SK-N-MC (cell line): ENCODE data around the gene TNIP1.
A peak's percentile ranks its signal among the peaks of the same experiment; 100 is the strongest.

Source experiments
- DNase-seq: peaks from one replicate; pipeline ENCODE4 v3.0.0-alpha.2; 2011; ENCODE audit warnings: low read depth, low spot score
- H3K27ac ChIP-seq: fragments of 200-600 bp; sonication (generic); 2 replicates; pipeline ENCODE4 v1.5.1; 2016; ENCODE audit warnings: mixed run types
- H3K36me3 ChIP-seq: fragments of 200-600 bp; sonication (generic); 2 replicates; pipeline ENCODE4 v1.6.1; 2017; ENCODE audit warnings: antibody characterized with exemption, low read length, mixed read lengths; ENCODE audit not compliant: insufficient read depth
- H3K4me3 ChIP-seq: fragments of 200-600 bp; sonication (generic); 2 replicates; pipeline ENCODE4 v1.5.1; 2016
- H3K9ac ChIP-seq: fragments of 200-600 bp; sonication (generic); 2 replicates; pipeline ENCODE4 v1.8.0; 2017; ENCODE audit warnings: mixed run types, mixed read lengths; ENCODE audit not compliant: insufficient read length
- H3K9me3 ChIP-seq: fragments of 200-600 bp; sonication (generic); 2 replicates; pipeline ENCODE4 v1.6.1; 2017; ENCODE audit warnings: low read depth, mild to moderate bottlenecking, antibody characterized with exemption, low read length, moderate library complexity, mixed read lengths
- EZH2 ChIP-seq: fragments of 200-600 bp; sonication (generic); IDR thresholded peaks from one replicate; pipeline ENCODE4 v1.6.1; 2017; ENCODE audit warnings: antibody characterized with exemption
- FOXP2 ChIP-seq: optimal IDR thresholded peaks from 2 replicates; pipeline ENCODE3; 2011; ENCODE audit warnings: mild to moderate bottlenecking, moderate library complexity; ENCODE audit not compliant: insufficient read depth; ENCODE audit errors: extremely low read length, control extremely low read depth
- POLR2AphosphoS5 ChIP-seq: IDR thresholded peaks from 2 replicates; pipeline ENCODE4 v1.6.1; 2012; ENCODE audit warnings: mild to moderate bottlenecking, low read depth, low read length, borderline replicate concordance

TNIP1 gene, protein sequence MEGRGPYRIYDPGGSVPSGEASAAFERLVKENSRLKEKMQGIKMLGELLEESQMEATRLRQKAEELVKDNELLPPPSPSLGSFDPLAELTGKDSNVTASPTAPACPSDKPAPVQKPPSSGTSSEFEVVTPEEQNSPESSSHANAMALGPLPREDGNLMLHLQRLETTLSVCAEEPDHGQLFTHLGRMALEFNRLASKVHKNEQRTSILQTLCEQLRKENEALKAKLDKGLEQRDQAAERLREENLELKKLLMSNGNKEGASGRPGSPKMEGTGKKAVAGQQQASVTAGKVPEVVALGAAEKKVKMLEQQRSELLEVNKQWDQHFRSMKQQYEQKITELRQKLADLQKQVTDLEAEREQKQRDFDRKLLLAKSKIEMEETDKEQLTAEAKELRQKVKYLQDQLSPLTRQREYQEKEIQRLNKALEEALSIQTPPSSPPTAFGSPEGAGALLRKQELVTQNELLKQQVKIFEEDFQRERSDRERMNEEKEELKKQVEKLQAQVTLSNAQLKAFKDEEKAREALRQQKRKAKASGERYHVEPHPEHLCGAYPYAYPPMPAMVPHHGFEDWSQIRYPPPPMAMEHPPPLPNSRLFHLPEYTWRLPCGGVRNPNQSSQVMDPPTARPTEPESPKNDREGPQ

DNA sequence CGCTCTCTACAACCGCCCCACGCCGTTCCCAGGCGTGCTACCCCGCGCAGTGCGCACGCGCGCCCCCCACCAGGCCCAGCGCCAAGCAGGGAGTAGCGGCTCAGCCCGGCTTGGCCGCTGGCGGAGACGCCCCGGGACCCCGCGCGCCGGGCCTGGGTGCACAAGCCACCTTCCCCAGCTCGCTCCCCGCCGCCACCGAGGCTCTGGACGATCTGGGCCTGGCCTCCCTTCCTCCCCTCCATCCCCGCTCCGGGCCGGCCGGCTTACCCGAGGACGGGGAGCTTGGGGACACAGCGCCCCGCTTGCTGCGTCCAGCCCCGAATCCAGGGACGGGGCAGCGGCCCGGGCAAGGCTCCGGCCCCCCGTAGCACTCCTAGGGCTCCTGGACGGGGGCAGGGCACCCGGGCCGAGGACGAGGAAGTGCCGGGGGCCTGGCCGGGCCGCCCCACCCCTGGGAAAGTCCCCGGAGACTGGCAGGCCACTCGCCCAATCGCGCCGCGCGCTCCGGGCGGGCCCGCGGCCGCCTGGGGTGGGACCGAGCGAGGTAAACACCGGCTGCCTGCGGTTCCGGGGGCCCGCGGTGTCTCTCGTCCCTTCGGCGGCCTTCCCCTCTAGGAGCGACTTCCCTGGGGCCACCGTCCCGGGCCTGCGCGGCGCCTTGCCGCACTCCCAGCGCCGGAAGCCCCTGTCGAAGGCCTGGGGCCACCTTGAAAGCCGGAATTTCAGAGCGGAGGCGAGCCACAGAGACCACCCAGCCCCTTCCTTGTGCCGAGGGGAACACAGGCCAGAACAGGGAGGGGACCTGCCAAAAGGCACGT is at the start of gene TNIP1:
TSS of gene TNIP1 (minus strand) at position 422 of the 818 bp plus-strand sequence. CDS start 15,939 bp downstream, outside the sequence.
- no peak for DNase-seq
- H3K9ac ChIP-seq, result peak within 1 kb of the TSS; percentile 93
- TF ChIP-seq POLR2AphosphoS5, result peak; percentile 42
- TF ChIP-seq EZH2, result no peak
- TF ChIP-seq FOXP2, result peak; percentile 80
- peak within 1 kb of the TSS; percentile 98 for H3K4me3 ChIP-seq
- H3K36me3 ChIP-seq, result no peaks in the 10 kb centered on the region
- H3K27ac ChIP-seq, result peak within 1 kb of the TSS; percentile 91
- no peaks in the 10 kb centered on the region for H3K9me3 ChIP-seq

DNA sequence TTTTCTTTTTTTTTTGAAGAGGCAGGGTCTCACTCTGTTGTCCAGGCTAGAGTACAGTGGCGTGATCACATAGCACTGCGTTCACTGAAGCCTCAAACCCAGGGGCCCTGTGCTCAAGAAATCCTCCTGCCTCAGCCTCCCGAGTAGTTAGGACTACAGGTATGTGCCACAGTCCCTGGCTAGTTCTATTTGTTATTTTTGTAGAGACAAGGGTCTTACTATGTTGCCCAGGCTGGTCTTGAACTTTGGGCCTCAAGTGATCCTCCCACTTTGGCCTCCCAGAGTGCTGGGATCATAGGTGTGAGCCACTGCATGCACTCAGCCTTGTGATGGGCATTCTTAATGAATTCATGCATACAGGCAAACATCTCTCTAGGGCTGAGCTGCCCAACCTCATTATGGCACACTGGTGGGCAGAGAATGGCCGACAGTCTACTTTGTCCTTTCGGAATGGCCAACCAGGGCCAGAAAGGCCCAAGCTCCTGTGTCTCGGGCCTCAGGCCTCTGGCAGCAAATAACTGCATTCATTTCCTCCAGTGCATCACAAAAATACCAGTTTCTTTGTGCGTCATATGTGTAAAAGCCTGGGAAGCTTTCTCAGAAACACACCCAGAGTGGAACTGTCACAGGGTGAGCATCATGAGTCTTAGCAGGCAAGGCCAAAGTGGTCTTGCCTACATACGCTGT is 49.5 kb upstream of the TNIP1 start:
- no peak for TF ChIP-seq EZH2
- no peak for TF ChIP-seq FOXP2
- no peak for TF ChIP-seq POLR2AphosphoS5
- no peak overlapping the region for H3K9ac ChIP-seq
- H3K27ac ChIP-seq, result no peak overlapping the region
- no peak overlapping the region for H3K4me3 ChIP-seq
- no peak for DNase-seq
- H3K36me3 ChIP-seq, result peaks cover 93% of the 10 kb centered on the region
- H3K9me3 ChIP-seq, result no peaks in the 10 kb centered on the region

DNA sequence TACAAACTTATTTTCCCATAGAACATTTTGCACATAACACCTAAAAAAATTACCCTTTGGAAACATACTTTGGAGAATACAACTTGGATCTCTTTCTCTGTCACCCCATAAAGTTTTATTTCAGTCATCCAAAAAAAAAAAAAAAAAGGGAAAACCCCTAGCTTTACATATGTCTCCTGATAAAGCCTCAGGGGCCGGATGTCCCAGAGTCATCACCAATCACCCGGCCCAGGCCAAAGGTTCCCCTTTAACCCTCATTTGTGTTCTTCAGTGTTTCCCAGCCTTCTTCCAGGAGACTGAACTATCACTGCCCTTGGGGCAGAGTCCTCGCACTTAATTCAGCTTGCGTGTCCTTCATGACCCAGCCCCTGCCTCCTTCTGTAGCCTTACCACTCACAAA is 48.0 kb upstream of the TNIP1 start:
- no peak for DNase-seq
- Histone ChIP-seq H3K4me3 (no peak overlapping the region), H3K9ac (no peak overlapping the region), H3K27ac (no peak overlapping the region), H3K9me3 (no peaks in the 10 kb centered on the region), H3K36me3 (peaks cover 88% of the 10 kb centered on the region)
- no peak for TF ChIP-seq EZH2

- no peak overlapping the region for H3K9ac ChIP-seq
- TF ChIP-seq POLR2AphosphoS5, result no peak
- TF ChIP-seq EZH2, result no peak
- TF ChIP-seq FOXP2, result no peak
- no peaks in the 10 kb centered on the region for H3K9me3 ChIP-seq
- H3K4me3 ChIP-seq, result no peak overlapping the region
- no peak overlapping the region for H3K27ac ChIP-seq
- no peak for DNase-seq
- peaks cover 85% of the 10 kb centered on the region for H3K36me3 ChIP-seq
Measured at GRCh38 chr5:151127926-151128325, 47.1 kb upstream of the TNIP1 start.

DNA sequence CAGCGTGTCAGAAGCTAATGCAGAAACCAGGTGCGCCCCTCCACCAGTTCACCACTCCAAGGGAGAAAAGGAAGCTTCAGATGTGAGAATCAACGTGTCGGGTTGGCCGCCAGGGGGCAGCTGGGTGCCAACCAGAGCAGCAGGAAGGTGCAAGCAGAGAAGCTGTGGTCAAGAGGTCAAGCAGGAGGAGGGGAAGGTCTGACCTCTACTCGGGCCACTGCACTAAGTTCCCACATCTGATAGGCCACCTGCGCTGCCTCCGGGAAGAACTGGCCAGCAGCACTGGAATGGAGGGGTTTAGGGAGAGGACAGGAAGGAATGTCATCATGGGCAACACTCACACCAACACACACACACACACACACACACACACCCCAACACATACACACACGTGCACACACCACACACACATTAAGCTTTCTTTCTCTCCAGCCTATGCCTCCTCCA is 45.4 kb upstream of the TNIP1 start:
- TF ChIP-seq FOXP2 (no peak), EZH2 (no peak), POLR2AphosphoS5 (no peak)
- no peak overlapping the region for H3K9ac ChIP-seq

DNA sequence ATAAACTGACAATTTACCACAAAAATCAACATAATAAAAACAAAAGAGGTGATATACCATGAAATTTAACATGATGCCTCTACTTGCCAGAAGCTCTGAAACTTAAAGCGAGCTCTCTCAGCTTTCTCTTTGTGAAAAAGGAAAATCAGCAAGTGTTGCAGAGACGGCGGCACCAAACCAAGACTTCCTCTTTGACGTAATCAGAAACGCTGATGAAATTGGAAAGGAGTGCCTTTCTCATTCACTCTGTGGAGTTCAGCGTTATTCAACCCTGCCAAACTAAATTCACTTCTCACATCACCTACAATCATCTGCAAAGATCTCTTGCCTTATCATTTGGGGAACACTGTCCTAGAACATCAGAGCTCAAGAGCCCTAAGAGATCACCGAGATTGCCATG is 44.6 kb upstream of the TNIP1 start:
- no peak overlapping the region for H3K9ac ChIP-seq
- peaks cover 85% of the 10 kb centered on the region for H3K36me3 ChIP-seq
- no peaks in the 10 kb centered on the region for H3K9me3 ChIP-seq
- no peak for DNase-seq
- no peak overlapping the region for H3K4me3 ChIP-seq
- TF ChIP-seq EZH2, result no peak
- no peak for TF ChIP-seq POLR2AphosphoS5
- TF ChIP-seq FOXP2, result no peak
- no peak overlapping the region for H3K27ac ChIP-seq

More for the DNA sequence above, 45.4 kb upstream of the TNIP1 start:
- Histone ChIP-seq H3K4me3 (no peak overlapping the region), H3K27ac (no peak overlapping the region), H3K9me3 (no peaks in the 10 kb centered on the region), H3K36me3 (peaks cover 85% of the 10 kb centered on the region)
- no peak for DNase-seq

DNA sequence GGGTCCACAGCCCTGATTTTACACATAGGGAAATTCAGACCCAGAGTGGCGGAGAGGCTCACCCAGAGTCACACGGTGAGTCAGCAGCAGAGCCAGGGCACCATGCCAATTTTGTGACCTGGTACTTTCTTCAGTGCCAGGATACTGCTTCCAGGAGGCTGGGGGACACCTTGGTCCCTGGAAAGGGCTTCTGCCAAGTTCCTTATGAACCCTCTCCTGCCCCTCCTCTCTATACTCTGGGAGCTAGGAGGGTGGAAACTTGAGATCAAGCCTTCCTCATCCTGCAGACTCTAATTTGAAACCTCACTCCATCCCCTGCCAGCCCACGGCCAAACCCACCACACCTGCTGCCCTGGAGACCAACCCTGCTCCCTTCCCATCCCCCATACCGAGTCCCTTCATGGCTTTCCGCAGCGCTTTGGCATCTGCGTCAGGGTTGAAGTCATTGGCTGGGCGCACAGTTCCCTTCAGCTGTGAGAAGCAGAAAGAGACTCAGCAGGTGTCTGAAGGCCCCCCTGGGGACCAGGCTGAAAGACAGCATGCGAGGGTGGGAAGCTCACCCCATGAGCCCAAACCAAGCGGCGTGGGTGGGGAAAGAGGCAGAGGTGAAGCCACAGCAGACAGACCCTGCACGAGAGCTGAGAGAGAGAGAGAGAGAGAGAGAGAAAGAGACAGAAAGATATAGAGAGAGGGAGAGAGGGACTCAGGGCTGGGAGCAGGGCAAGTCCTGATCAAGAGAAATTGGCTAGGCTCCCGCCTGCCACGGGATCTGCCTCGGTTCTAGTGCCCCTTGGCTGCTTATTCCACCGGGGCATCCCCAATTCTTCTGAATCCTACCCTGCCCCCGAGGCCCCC is 43.3 kb upstream of the TNIP1 start:
- no peak overlapping the region for H3K4me3 ChIP-seq
- H3K9ac ChIP-seq, result no peak overlapping the region
- peaks cover 85% of the 10 kb centered on the region for H3K36me3 ChIP-seq
- H3K27ac ChIP-seq, result no peak overlapping the region
- no peaks in the 10 kb centered on the region for H3K9me3 ChIP-seq
- no peak for TF ChIP-seq FOXP2
- no peak for TF ChIP-seq POLR2AphosphoS5
- TF ChIP-seq EZH2, result no peak
- DNase-seq, result no peak
